ENCODE data around the gene RPS6KB1. TPM values are rescaled to one million over a fixed set of nuclear protein-coding genes. Genes with fewer than 3 reads are reported as not detected.

RPS6KB1 gene
- total and polyA plus RNA-seq, 2 of the 8 experiments (the other 6 are each of a cell fraction or from before 2014, with no cell fraction given): 3.4 to 28.4 TPM

GRCh38 chr17:59954856-59955255 is 61.9 kb downstream of the RPS6KB1 start:
- 77% methylated on average over 3 of the region's 3 CpGs; no CpG with 5 or more reads in 1 of the 2 experiments for WGBS, 2 experiments (ENCODE audit: extremely low coverage in 1 of 2, insufficient coverage in 1 of 2, insufficient read length in 1 of 2, insufficient replicate concordance in 2 of 2, low coverage in 1 of 2, low lambda C conversion rate in 2 of 2, missing lambda C conversion rate in 1 of 2)
- no peak overlapping the region for H4K91ac ChIP-seq (replicated peaks; ENCODE audit: insufficient read length, low read length)
- no peaks in the 10 kb centered on the region for H3K9me3 ChIP-seq (ENCODE audit: insufficient read depth in 2 of 2, low read depth in 1 of 2, low read length in 1 of 2)
- no peak for FAIRE-seq
- H2BK12ac ChIP-seq (ENCODE audit: low read depth, low read length): no peak overlapping the region
- no peak overlapping the region for H2BK120ac ChIP-seq (replicated peaks; ENCODE audit: low read depth, low read length)
- DNase-seq (ENCODE audit: low read depth in 1 of 2, low spot score in 2 of 2): no peak
- H2AK5ac ChIP-seq (ENCODE audit: low read depth, low read length): no peak overlapping the region
- no peak overlapping the region for H4K8ac ChIP-seq (ENCODE audit: extremely low read depth, insufficient read depth, low read length)
- no peak overlapping the region for H3K56ac ChIP-seq (replicated peaks; ENCODE audit: insufficient read length, low read depth, low read length)
- TF ChIP-seq CBX8 (IDR thresholded peaks at IDR 0.05; ENCODE audit: borderline replicate concordance, low read depth, low read length) (no peak), HDAC2 (IDR thresholded peaks at IDR 0.05; ENCODE audit: borderline replicate concordance in 1 of 2, low read depth in 2 of 2, low read length in 2 of 2) (no peak), POLR2A (IDR thresholded peaks at IDR 0.05; ENCODE audit: control extremely low read depth in 1 of 2, low read depth in 2 of 2, low read length in 2 of 2) (no peak), ASH2L (IDR thresholded peaks at IDR 0.05; ENCODE audit: low read length) (no peak), SP1 (IDR thresholded peaks at IDR 0.05; ENCODE audit: low read depth, low read length) (no peak)
- H2BK20ac ChIP-seq (ENCODE audit: low read length): no peak overlapping the region
- H2AFZ ChIP-seq (ENCODE audit: low read length): no peak overlapping the region
- H3K4me1 ChIP-seq (replicated peaks in 1 of 4; ENCODE audit: control insufficient read depth in 3 of 4, insufficient read depth in 4 of 4, low read length in 3 of 4): no peaks in the 10 kb centered on the region
- no peak overlapping the region for H3K9ac ChIP-seq (replicated peaks in 1 of 4; ENCODE audit: extremely low read depth in 1 of 4, low read depth in 3 of 4, low read length in 3 of 4)
- no peaks in the 10 kb centered on the region for H3K27me3 ChIP-seq (replicated peaks in 1 of 4; ENCODE audit: control insufficient read depth in 3 of 4, extremely low read depth in 1 of 4, insufficient read depth in 3 of 4, low read length in 3 of 4)
- H3K4me3 ChIP-seq (ENCODE audit: extremely low read depth in 1 of 4, insufficient read depth in 2 of 4, low read depth in 3 of 4, low read length in 4 of 4): no peak overlapping the region
- no peak overlapping the region for H3K4ac ChIP-seq (replicated peaks; ENCODE audit: insufficient read length, low read depth, low read length)
- H3K23ac ChIP-seq (ENCODE audit: insufficient read length): no peak overlapping the region
- no peaks in the 10 kb centered on the region for H3K79me2 ChIP-seq (ENCODE audit: control insufficient read depth in 1 of 2, insufficient read depth in 2 of 2, low read length in 2 of 2)
- H3K14ac ChIP-seq (ENCODE audit: insufficient read length): no peak overlapping the region
- no peak overlapping the region for H4K5ac ChIP-seq (ENCODE audit: insufficient read length, low read depth, low read length)
- H3K79me1 ChIP-seq (ENCODE audit: low read depth, low read length): no peaks in the 10 kb centered on the region
- H3K27ac ChIP-seq (ENCODE audit: low read depth, low read length): no peak overlapping the region
- H3K36me3 ChIP-seq (ENCODE audit: control insufficient read depth in 2 of 4, insufficient read depth in 4 of 4, low read length in 3 of 4): no peaks in the 10 kb centered on the region
- ChIA-PET CTCF (ENCODE audit: partially characterized antibody) (interaction anchor here (1.1 to 1.6 kb wide), 2 partner anchors 8 to 41 kb away, joined by 3 to 4 read pairs; no protein-coding TSS in a partner anchor), POLR2A (ENCODE audit: partially characterized antibody) (no interaction called here)
- no peaks in the 10 kb centered on the region for H4K20me1 ChIP-seq (replicated peaks in 1 of 2; ENCODE audit: control insufficient read depth in 1 of 2, insufficient read depth in 2 of 2, low read length in 2 of 2)
- no peak overlapping the region for H2BK5ac ChIP-seq (ENCODE audit: low read depth, low read length)
- H3K23me2 ChIP-seq (ENCODE audit: low read depth, low read length): no peaks in the 10 kb centered on the region
- no peak overlapping the region for H3K4me2 ChIP-seq (ENCODE audit: insufficient read depth in 1 of 2, low read depth in 2 of 2, low read length in 2 of 2)
- H3K18ac ChIP-seq (ENCODE audit: extremely low read depth, low read length): no peak overlapping the region
- H2BK15ac ChIP-seq (ENCODE audit: low read length): no peak overlapping the region

Measured in H1 (cell line).